Activated T-cell treated with anti-CD3 and anti-CD28 coated beads, Interleukin-2, amount 50 U/mL, for 4 hours (primary cell): ENCODE data around the gene WNT8A. TPM values are rescaled to one million over a fixed set of nuclear protein-coding genes. Genes with fewer than 3 reads are reported as not detected.
"Not testable (repeated sequence)": the region's sequence is repeated elsewhere in the genome, so short reads cannot be mapped to it uniquely, and the experiment has no call there.

Experiments used
- ATAC-seq, 2 donors: fragments of 200-7000 bp; cut with Tn5 transposase; one replicate each; pipeline ENCODE4 v1.10.0; 2021
- DNase-seq: peaks from one replicate; pipeline ENCODE4 v3.0.0-alpha.2; 2020
- H3K27me3 Mint-ChIP-seq: one replicate; pipeline ENCODE4 v1.8.0; 2021; ENCODE audit warnings: low read depth, mixed read lengths
- H3K36me3 Mint-ChIP-seq: one replicate; pipeline ENCODE4 v1.8.0; 2022; ENCODE audit warnings: mixed read lengths; ENCODE audit not compliant: insufficient read depth
- H3K4me1 Mint-ChIP-seq: one replicate; pipeline ENCODE4 v1.8.0; 2021; ENCODE audit warnings: low read depth, mixed read lengths
- H3K4me3 Mint-ChIP-seq: one replicate; pipeline ENCODE4 v1.8.0; 2021; ENCODE audit warnings: mild to moderate bottlenecking, moderate library complexity, mixed read lengths
- H3K9me3 Mint-ChIP-seq: one replicate; pipeline ENCODE4 v1.8.0; 2021; ENCODE audit warnings: mixed read lengths
- total RNA-seq, 3 donors: library from RNA; stranded (reverse); gene quantifications; one replicate each; pipeline ENCODE4 v1.2.1, GENCODE V29; 2021

Gene WNT8A
- total RNA-seq, 3 donors from 2014 or later, result not detected

- ATAC-seq (peak; percentile 61 to 72), DNase-seq (peak; percentile 73)
- Mint-ChIP-seq H3K4me3 (no peak overlapping the region), H3K36me3 (no peaks in the 10 kb centered on the region), H3K27me3 (peaks cover 3% of the 10 kb centered on the region), H3K4me1 (peaks cover 6% of the 10 kb centered on the region), H3K9me3 (no peaks in the 10 kb centered on the region)
Observed at GRCh38 chr5:138068742-138069600, 14.9 kb upstream of the WNT8A start.

- not testable (repeated sequence) for H3K9me3 Mint-ChIP-seq, H3K4me1 Mint-ChIP-seq, H3K36me3 Mint-ChIP-seq, H3K27me3 Mint-ChIP-seq, ATAC-seq, DNase-seq, H3K4me3 Mint-ChIP-seq
Observed at GRCh38 chr5:138070026-138070425, 13.8 kb upstream of the WNT8A start.

GRCh38 chr5:138077064-138077696 lies 6.7 kb upstream of the WNT8A start:
- Mint-ChIP-seq H3K36me3 (no peaks in the 10 kb centered on the region), H3K4me3 (no peak overlapping the region), H3K27me3 (no peaks in the 10 kb centered on the region), H3K9me3 (no peaks in the 10 kb centered on the region), H3K4me1 (peaks cover 9% of the 10 kb centered on the region)
- DNase-seq (peak; percentile 44), ATAC-seq (no peak)

- H3K27me3 Mint-ChIP-seq, result no peaks in the 10 kb centered on the region
- no peak for DNase-seq
- H3K4me3 Mint-ChIP-seq, result no peak overlapping the region
- peaks cover 9% of the 10 kb centered on the region for H3K4me1 Mint-ChIP-seq
- ATAC-seq, result no peak
- no peaks in the 10 kb centered on the region for H3K36me3 Mint-ChIP-seq
- H3K9me3 Mint-ChIP-seq, result no peaks in the 10 kb centered on the region
Observed at GRCh38 chr5:138078006-138078643, 5.7 kb upstream of the WNT8A start.

GRCh38 chr5:138082033-138082432 lies 1.8 kb upstream of the WNT8A start:
- Mint-ChIP-seq H3K9me3 (no peaks in the 10 kb centered on the region), H3K27me3 (no peaks in the 10 kb centered on the region), H3K36me3 (no peaks in the 10 kb centered on the region), H3K4me1 (peaks cover 9% of the 10 kb centered on the region), H3K4me3 (no peak overlapping the region)
- DNase-seq (no peak), ATAC-seq (no peak)

GRCh38 chr5:138091685-138092084 lies 7.9 kb downstream of the WNT8A start:
- Mint-ChIP-seq H3K36me3 (no peaks in the 10 kb centered on the region), H3K4me3 (no peak overlapping the region), H3K9me3 (no peaks in the 10 kb centered on the region), H3K27me3 (no peaks in the 10 kb centered on the region), H3K4me1 (peaks cover 22% of the 10 kb centered on the region)
- DNase-seq (no peak), ATAC-seq (no peak)

- no peaks in the 10 kb centered on the region for H3K36me3 Mint-ChIP-seq
- no peaks in the 10 kb centered on the region for H3K9me3 Mint-ChIP-seq
- ATAC-seq, result no peak
- H3K4me1 Mint-ChIP-seq, result peaks cover 22% of the 10 kb centered on the region
- no peak for DNase-seq
- H3K27me3 Mint-ChIP-seq, result peaks cover 1% of the 10 kb centered on the region
- no peak overlapping the region for H3K4me3 Mint-ChIP-seq
Observed at GRCh38 chr5:138092301-138092700, 8.5 kb downstream of the WNT8A start.

- no peak overlapping the region for H3K4me3 Mint-ChIP-seq
- H3K9me3 Mint-ChIP-seq, result no peaks in the 10 kb centered on the region
- peaks cover 3% of the 10 kb centered on the region for H3K27me3 Mint-ChIP-seq
- no peak for DNase-seq
- H3K36me3 Mint-ChIP-seq, result no peaks in the 10 kb centered on the region
- no peak for ATAC-seq
- H3K4me1 Mint-ChIP-seq, result peaks cover 22% of the 10 kb centered on the region
Observed at GRCh38 chr5:138093036-138093435, 9.2 kb downstream of the WNT8A start.

- Mint-ChIP-seq H3K9me3 (no peaks in the 10 kb centered on the region), H3K4me1 (peaks cover 22% of the 10 kb centered on the region), H3K36me3 (no peaks in the 10 kb centered on the region), H3K27me3 (peaks cover 10% of the 10 kb centered on the region), H3K4me3 (no peak overlapping the region)
- ATAC-seq (no peak), DNase-seq (no peak)
Observed at GRCh38 chr5:138095100-138095907, 11.5 kb downstream of the WNT8A start.

GRCh38 chr5:138096363-138096762 lies 12.5 kb downstream of the WNT8A start:
- H3K27me3 Mint-ChIP-seq, result peaks cover 13% of the 10 kb centered on the region
- no peaks in the 10 kb centered on the region for H3K9me3 Mint-ChIP-seq
- H3K36me3 Mint-ChIP-seq, result no peaks in the 10 kb centered on the region
- DNase-seq (no peak), ATAC-seq (no peak)
- H3K4me1 Mint-ChIP-seq, result peaks cover 22% of the 10 kb centered on the region
- no peak overlapping the region for H3K4me3 Mint-ChIP-seq

GRCh38 chr5:138096997-138097828 lies 13.4 kb downstream of the WNT8A start:
- no peaks in the 10 kb centered on the region for H3K9me3 Mint-ChIP-seq
- no peak for ATAC-seq
- H3K27me3 Mint-ChIP-seq, result peaks cover 17% of the 10 kb centered on the region
- H3K4me1 Mint-ChIP-seq, result peaks cover 22% of the 10 kb centered on the region
- no peak overlapping the region for H3K4me3 Mint-ChIP-seq
- no peaks in the 10 kb centered on the region for H3K36me3 Mint-ChIP-seq
- DNase-seq, result no peak

- no peaks in the 10 kb centered on the region for H3K4me1 Mint-ChIP-seq
- H3K27me3 Mint-ChIP-seq, result peaks cover 13% of the 10 kb centered on the region
- no peak for DNase-seq
- ATAC-seq, result no peak
- H3K36me3 Mint-ChIP-seq, result no peaks in the 10 kb centered on the region
- no peak overlapping the region for H3K4me3 Mint-ChIP-seq
- H3K9me3 Mint-ChIP-seq, result no peaks in the 10 kb centered on the region
Observed at GRCh38 chr5:138102454-138103318, 18.9 kb downstream of the WNT8A start.

- peaks cover 13% of the 10 kb centered on the region for H3K27me3 Mint-ChIP-seq
- ATAC-seq (no peak), DNase-seq (no peak)
- H3K9me3 Mint-ChIP-seq, result no peaks in the 10 kb centered on the region
- no peaks in the 10 kb centered on the region for H3K36me3 Mint-ChIP-seq
- no peak overlapping the region for H3K4me3 Mint-ChIP-seq
- no peaks in the 10 kb centered on the region for H3K4me1 Mint-ChIP-seq
Observed at GRCh38 chr5:138103319-138103637, 19.4 kb downstream of the WNT8A start.
